GM23338 (cell line): ENCODE results near the gene DPYSL5. TPM values are rescaled to one million over a fixed set of nuclear protein-coding genes. Genes with fewer than 3 reads are reported as not detected.

Experiments
- ATAC-seq: fragments of 200-7000 bp; cut with Tn5 transposase; 3 replicates; pipeline ENCODE4 v1.9.1; 2020
- DNase-seq: peaks from one replicate; pipeline ENCODE4 v3.0.0-alpha.2; 2015; ENCODE audit warnings: low spot score
- H2AFZ ChIP-seq: fragments of 200-600 bp; sonication (generic); 2 replicates; pipeline ENCODE4 v1.8.0; 2016; ENCODE audit warnings: antibody characterized with exemption, mild to moderate bottlenecking, moderate library complexity
- H3F3A ChIP-seq: fragments of 200-600 bp; sonication (generic); replicated peaks from 2 replicates; pipeline ENCODE4 v1.8.0; 2017; ENCODE audit warnings: antibody characterized with exemption, mixed run types, low read depth
- H3K27ac ChIP-seq: fragments of 200-600 bp; sonication (generic); 2 replicates; pipeline ENCODE4 v1.6.1; 2016; ENCODE audit warnings: low read depth
- H3K27me3 ChIP-seq: fragments of 200-600 bp; sonication (generic); 2 replicates; pipeline ENCODE4 v1.8.0; 2016; ENCODE audit warnings: mild to moderate bottlenecking, mixed run types, moderate library complexity; ENCODE audit not compliant: insufficient read depth
- H3K36me3 ChIP-seq: fragments of 200-600 bp; sonication (generic); 2 replicates; pipeline ENCODE4 v1.8.0; 2016; ENCODE audit warnings: mild to moderate bottlenecking; ENCODE audit not compliant: insufficient read depth
- H3K4me1 ChIP-seq: fragments of 200-600 bp; sonication (generic); 2 replicates; pipeline ENCODE4 v1.8.0; 2016; ENCODE audit warnings: mild to moderate bottlenecking, moderate library complexity; ENCODE audit not compliant: insufficient read depth
- H3K4me2 ChIP-seq: fragments of 200-600 bp; sonication (generic); 2 replicates; pipeline ENCODE4 v1.7.1; 2017; ENCODE audit warnings: mixed run types
- H3K4me3 ChIP-seq: fragments of 200-600 bp; sonication (generic); 2 replicates; pipeline ENCODE4 v1.6.1; 2016; ENCODE audit warnings: mixed run types
- H3K79me2 ChIP-seq: fragments of 200-600 bp; sonication (generic); replicated peaks from 2 replicates; pipeline ENCODE4 v1.8.0; 2017; ENCODE audit warnings: mild to moderate bottlenecking; ENCODE audit not compliant: insufficient read depth
- H3K9me2 ChIP-seq: fragments of 200-600 bp; sonication (generic); 2 replicates; pipeline ENCODE4 v1.8.0; 2017; ENCODE audit not compliant: insufficient read depth
- H4K20me1 ChIP-seq: fragments of 200-600 bp; sonication (generic); replicated peaks from 2 replicates; pipeline ENCODE4 v1.8.0; 2017; ENCODE audit warnings: mild to moderate bottlenecking; ENCODE audit not compliant: insufficient read depth
- H3K27ac Mint-ChIP-seq: 2 replicates; pipeline ENCODE4 v1.8.0; 2020; ENCODE audit warnings: inconsistent platforms, mild to moderate bottlenecking, moderate library complexity, mixed read lengths
- H3K27me3 Mint-ChIP-seq: 3 replicates; pipeline ENCODE4 v1.8.0; 2022; ENCODE audit warnings: low read depth, mild to moderate bottlenecking, moderate library complexity, mixed read lengths, inconsistent platforms; ENCODE audit not compliant: insufficient read depth, poor library complexity
- H3K36me3 Mint-ChIP-seq: 3 replicates; pipeline ENCODE4 v1.8.0; 2021; ENCODE audit warnings: low read depth, mild to moderate bottlenecking, inconsistent platforms, moderate library complexity, mixed read lengths
- H3K4me1 Mint-ChIP-seq: 3 replicates; pipeline ENCODE4 v1.8.0; 2020; ENCODE audit warnings: mild to moderate bottlenecking, inconsistent platforms, mixed read lengths
- H3K4me3 Mint-ChIP-seq: 3 replicates; pipeline ENCODE4 v1.8.0; 2021; ENCODE audit warnings: moderate library complexity, mild to moderate bottlenecking, inconsistent platforms, mixed read lengths
- H3K9me3 Mint-ChIP-seq: 3 replicates; pipeline ENCODE4 v1.8.0; 2020; ENCODE audit warnings: moderate library complexity, mild to moderate bottlenecking, inconsistent platforms, mixed read lengths
- CREB1 ChIP-seq: fragments of 250-450 bp; sonication (Bioruptor Pico); IDR thresholded peaks from 2 replicates; pipeline ENCODE4 v1.5.0; 2020; ENCODE audit warnings: low read depth, mild to moderate bottlenecking, moderate library complexity
- ETS1 ChIP-seq: IDR thresholded peaks from 2 replicates; pipeline ENCODE4 v1.6.1; 2016; ENCODE audit warnings: antibody characterized with exemption
- EZH2phosphoT487 ChIP-seq: fragments of 200-600 bp; sonication (generic); IDR thresholded peaks from one replicate; pipeline ENCODE4 v1.8.1; 2018; ENCODE audit warnings: antibody characterized with exemption; ENCODE audit not compliant: unreplicated experiment
- JUNB ChIP-seq: IDR thresholded peaks from one replicate; pipeline ENCODE4 v1.6.1; 2016; ENCODE audit warnings: antibody characterized with exemption; ENCODE audit not compliant: unreplicated experiment
- NANOG ChIP-seq: IDR thresholded peaks from 2 replicates; pipeline ENCODE4 v1.6.1; 2016; ENCODE audit warnings: antibody characterized with exemption, borderline replicate concordance
- REST ChIP-seq: IDR thresholded peaks from one replicate; pipeline ENCODE4 v1.6.1; 2018; ENCODE audit warnings: antibody characterized with exemption; ENCODE audit not compliant: unreplicated experiment
- ZNF114 ChIP-seq: fragments of 250-450 bp; sonication (Bioruptor Pico); IDR thresholded peaks from 2 replicates; pipeline ENCODE4 v1.5.0; 2020; ENCODE audit warnings: mild to moderate bottlenecking, moderate library complexity
- polyA plus RNA-seq: library from polyadenylated mRNA; unstranded; fragments of >200 nt; fragmentation: Nextera tagmentation; extraction: Ambion mirVana; gene quantifications from 2 replicates; pipeline ENCODE4 v1.2.1, GENCODE V29; 2016
- total RNA-seq: library from RNA; depleted of rRNA; stranded (reverse); fragments of >200 nt; shearing (Covaris generic); gene quantifications from 2 replicates; pipeline ENCODE4 v1.2.3, GENCODE V29; 2014
- TF ChIP-seq, protein P1 (sequence below): fragments of 250-450 bp; sonication (Bioruptor Pico); IDR thresholded peaks from 2 replicates; pipeline ENCODE4 v1.5.0; 2020; ENCODE audit warnings: mild to moderate bottlenecking, moderate library complexity
- TF ChIP-seq, protein P2 (sequence below), 2 experiments: fragments of 200-600 bp in 1 of 2; sonication (generic) in 1 of 2; conservative IDR thresholded peaks; 2 replicates each; pipeline versions ENCODE4 v1.5.1 to v1.6.1; 2016 to 2017; ENCODE audit warnings: antibody characterized with exemption in 2 of 2, low read depth in 2 of 2, mild to moderate bottlenecking in 2 of 2, moderate library complexity in 1 of 2

DPYSL5 gene
- total and polyA plus RNA-seq, 2 experiments from 2014 or later = 3.1 to 8.1 TPM

- TF ChIP-seq, protein P1, sequence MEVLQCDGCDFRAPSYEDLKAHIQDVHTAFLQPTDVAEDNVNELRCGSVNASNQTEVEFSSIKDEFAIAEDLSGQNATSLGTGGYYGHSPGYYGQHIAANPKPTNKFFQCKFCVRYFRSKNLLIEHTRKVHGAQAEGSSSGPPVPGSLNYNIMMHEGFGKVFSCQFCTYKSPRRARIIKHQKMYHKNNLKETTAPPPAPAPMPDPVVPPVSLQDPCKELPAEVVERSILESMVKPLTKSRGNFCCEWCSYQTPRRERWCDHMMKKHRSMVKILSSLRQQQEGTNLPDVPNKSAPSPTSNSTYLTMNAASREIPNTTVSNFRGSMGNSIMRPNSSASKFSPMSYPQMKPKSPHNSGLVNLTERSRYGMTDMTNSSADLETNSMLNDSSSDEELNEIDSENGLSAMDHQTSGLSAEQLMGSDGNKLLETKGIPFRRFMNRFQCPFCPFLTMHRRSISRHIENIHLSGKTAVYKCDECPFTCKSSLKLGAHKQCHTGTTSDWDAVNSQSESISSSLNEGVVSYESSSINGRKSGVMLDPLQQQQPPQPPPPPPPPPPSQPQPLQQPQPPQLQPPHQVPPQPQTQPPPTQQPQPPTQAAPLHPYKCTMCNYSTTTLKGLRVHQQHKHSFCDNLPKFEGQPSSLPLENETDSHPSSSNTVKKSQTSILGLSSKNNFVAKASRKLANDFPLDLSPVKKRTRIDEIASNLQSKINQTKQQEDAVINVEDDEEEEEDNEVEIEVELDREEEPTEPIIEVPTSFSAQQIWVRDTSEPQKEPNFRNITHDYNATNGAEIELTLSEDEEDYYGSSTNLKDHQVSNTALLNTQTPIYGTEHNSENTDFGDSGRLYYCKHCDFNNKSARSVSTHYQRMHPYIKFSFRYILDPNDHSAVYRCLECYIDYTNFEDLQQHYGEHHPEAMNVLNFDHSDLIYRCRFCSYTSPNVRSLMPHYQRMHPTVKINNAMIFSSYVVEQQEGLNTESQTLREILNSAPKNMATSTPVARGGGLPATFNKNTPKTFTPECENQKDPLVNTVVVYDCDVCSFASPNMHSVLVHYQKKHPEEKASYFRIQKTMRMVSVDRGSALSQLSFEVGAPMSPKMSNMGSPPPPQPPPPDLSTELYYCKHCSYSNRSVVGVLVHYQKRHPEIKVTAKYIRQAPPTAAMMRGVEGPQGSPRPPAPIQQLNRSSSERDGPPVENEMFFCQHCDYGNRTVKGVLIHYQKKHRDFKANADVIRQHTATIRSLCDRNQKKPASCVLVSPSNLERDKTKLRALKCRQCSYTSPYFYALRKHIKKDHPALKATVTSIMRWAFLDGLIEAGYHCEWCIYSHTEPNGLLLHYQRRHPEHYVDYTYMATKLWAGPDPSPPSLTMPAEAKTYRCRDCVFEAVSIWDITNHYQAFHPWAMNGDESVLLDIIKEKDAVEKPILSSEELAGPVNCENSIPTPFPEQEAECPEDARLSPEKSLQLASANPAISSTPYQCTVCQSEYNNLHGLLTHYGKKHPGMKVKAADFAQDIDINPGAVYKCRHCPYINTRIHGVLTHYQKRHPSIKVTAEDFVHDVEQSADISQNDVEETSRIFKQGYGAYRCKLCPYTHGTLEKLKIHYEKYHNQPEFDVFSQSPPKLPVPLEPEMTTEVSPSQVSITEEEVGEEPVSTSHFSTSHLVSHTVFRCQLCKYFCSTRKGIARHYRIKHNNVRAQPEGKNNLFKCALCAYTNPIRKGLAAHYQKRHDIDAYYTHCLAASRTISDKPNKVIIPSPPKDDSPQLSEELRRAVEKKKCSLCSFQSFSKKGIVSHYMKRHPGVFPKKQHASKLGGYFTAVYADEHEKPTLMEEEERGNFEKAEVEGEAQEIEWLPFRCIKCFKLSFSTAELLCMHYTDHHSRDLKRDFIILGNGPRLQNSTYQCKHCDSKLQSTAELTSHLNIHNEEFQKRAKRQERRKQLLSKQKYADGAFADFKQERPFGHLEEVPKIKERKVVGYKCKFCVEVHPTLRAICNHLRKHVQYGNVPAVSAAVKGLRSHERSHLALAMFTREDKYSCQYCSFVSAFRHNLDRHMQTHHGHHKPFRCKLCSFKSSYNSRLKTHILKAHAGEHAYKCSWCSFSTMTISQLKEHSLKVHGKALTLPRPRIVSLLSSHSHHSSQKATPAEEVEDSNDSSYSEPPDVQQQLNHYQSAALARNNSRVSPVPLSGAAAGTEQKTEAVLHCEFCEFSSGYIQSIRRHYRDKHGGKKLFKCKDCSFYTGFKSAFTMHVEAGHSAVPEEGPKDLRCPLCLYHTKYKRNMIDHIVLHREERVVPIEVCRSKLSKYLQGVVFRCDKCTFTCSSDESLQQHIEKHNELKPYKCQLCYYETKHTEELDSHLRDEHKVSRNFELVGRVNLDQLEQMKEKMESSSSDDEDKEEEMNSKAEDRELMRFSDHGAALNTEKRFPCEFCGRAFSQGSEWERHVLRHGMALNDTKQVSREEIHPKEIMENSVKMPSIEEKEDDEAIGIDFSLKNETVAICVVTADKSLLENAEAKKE = no peak
- TF ChIP-seq JUNB (no peak), ZNF114 (no peak), EZH2phosphoT487 (no peak), REST (no peak), CREB1 (CRISPR knock-in tag) (no peak)
Measured at GRCh38 chr2:26818255-26818654, 29.7 kb upstream of the DPYSL5 start (continued).

- H3K9me2 ChIP-seq = no peaks in the 10 kb centered on the region
- no peaks in the 10 kb centered on the region for H3K79me2 ChIP-seq
- H2AFZ ChIP-seq = no peak overlapping the region
- no peak for DNase-seq
- no peak overlapping the region for H3K27ac ChIP-seq
- H3K27me3 ChIP-seq = no peaks in the 10 kb centered on the region
- H3K4me1 ChIP-seq = no peaks in the 10 kb centered on the region
- H3K9me3 Mint-ChIP-seq = no peaks in the 10 kb centered on the region; the same call in 2 of the 3 replicates
- H3K27ac Mint-ChIP-seq = no peak overlapping the region
- H3K4me1 Mint-ChIP-seq = peaks cover 6% of the 10 kb centered on the region; the same call in 2 of the 3 replicates
- H3K36me3 Mint-ChIP-seq = no peaks in the 10 kb centered on the region
- no peak overlapping the region for H3K4me3 ChIP-seq
- no peak for ATAC-seq
- H3F3A ChIP-seq = no peaks in the 10 kb centered on the region
- H3K36me3 ChIP-seq = no peaks in the 10 kb centered on the region
- H4K20me1 ChIP-seq = no peaks in the 10 kb centered on the region
- peaks cover 3% of the 10 kb centered on the region for H3K27me3 Mint-ChIP-seq
- H3K4me3 Mint-ChIP-seq = no peak overlapping the region
- H3K4me2 ChIP-seq = no peak overlapping the region
- TF ChIP-seq ZNF114 = no peak
- TF ChIP-seq CREB1 (CRISPR knock-in tag) = no peak
- no peak for TF ChIP-seq JUNB
- TF ChIP-seq NANOG = no peak
- TF ChIP-seq, protein P2, sequence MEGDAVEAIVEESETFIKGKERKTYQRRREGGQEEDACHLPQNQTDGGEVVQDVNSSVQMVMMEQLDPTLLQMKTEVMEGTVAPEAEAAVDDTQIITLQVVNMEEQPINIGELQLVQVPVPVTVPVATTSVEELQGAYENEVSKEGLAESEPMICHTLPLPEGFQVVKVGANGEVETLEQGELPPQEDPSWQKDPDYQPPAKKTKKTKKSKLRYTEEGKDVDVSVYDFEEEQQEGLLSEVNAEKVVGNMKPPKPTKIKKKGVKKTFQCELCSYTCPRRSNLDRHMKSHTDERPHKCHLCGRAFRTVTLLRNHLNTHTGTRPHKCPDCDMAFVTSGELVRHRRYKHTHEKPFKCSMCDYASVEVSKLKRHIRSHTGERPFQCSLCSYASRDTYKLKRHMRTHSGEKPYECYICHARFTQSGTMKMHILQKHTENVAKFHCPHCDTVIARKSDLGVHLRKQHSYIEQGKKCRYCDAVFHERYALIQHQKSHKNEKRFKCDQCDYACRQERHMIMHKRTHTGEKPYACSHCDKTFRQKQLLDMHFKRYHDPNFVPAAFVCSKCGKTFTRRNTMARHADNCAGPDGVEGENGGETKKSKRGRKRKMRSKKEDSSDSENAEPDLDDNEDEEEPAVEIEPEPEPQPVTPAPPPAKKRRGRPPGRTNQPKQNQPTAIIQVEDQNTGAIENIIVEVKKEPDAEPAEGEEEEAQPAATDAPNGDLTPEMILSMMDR (conservative IDR thresholded peaks at IDR 0.05; ENCODE audit: low read depth in 2 of 2) = no peak
- TF ChIP-seq ETS1 = no peak
Measured at GRCh38 chr2:26818972-26819371, 29.0 kb upstream of the DPYSL5 start.
